GM12874 (cell line): ENCODE data around the gene PPIB.
A peak's percentile ranks its signal among the peaks of the same experiment; 100 is the strongest.

Experiments used
- CTCF ChIP-seq: IDR thresholded peaks from 2 replicates; pipeline ENCODE4 v1.5.1; 2011; ENCODE audit warnings: low read depth, mild to moderate bottlenecking, control low read depth, low read length, moderate library complexity; ENCODE audit not compliant: insufficient read depth

The PPIB gene

GRCh38 chr15:64162869-64163658 lies at the start of gene PPIB:
TSS of gene PPIB (minus strand) at chr15:64163022. CDS start at chr15:64162986, 36 bp downstream.
- TF ChIP-seq CTCF, result peak; percentile 59; the same call in 1 of the 2 replicates

DNA sequence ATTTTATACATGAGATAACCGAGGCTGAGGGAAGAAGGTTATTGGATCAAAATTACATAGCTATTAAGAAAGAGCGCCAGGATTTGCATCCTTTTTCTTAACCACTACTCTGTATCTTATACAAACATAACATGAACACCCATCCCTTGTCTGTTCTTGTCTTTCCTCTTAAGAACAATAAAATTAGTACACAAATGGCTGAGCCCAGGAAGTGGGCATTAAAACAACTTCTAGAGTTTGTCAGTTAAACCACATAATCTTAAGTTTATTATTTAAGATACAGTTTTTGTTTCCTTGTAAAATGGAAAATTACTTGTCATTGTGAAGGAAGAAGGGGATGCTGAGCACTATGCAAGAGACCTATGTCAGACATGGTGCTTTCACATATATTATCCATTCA lies 48.9 kb upstream of the PPIB start:
- TF ChIP-seq CTCF, result no peak

- no peak for TF ChIP-seq CTCF
These were observed 47.5 kb upstream of the PPIB start for GRCh38 chr15:64210371-64210770.

- TF ChIP-seq CTCF, result 0 out of 2 replicates have a peak, but pooled peaks have one; percentile 19
These were observed 47.0 kb upstream of the PPIB start for GRCh38 chr15:64209680-64210334.

DNA sequence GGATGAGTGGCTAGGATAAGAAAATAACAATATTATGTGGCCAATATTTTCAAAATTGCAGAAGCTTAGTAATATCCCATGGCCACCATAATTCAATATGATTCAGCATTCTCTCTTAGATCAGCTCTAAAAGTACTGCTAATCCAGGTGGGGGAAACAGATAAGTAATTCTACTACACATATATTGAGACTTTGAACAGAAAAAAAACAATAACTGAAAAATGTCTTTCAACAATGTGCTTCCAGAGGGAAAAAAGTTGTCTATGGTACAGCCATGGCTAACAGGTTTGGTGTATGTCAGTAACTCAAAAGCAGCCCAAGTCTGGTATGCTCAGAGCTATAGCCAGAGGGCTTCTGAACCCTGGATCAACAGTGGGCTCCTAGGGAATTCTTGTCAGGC lies 42.4 kb upstream of the PPIB start:
- no peak for TF ChIP-seq CTCF

- no peak for TF ChIP-seq CTCF
These were observed 34.6 kb upstream of the PPIB start for GRCh38 chr15:64197425-64197824.

- TF ChIP-seq CTCF, result no peak
These were observed 31.1 kb upstream of the PPIB start for GRCh38 chr15:64193971-64194370.
